ENCODE measurements around the gene IFRD1.

The IFRD1 gene

DNA sequence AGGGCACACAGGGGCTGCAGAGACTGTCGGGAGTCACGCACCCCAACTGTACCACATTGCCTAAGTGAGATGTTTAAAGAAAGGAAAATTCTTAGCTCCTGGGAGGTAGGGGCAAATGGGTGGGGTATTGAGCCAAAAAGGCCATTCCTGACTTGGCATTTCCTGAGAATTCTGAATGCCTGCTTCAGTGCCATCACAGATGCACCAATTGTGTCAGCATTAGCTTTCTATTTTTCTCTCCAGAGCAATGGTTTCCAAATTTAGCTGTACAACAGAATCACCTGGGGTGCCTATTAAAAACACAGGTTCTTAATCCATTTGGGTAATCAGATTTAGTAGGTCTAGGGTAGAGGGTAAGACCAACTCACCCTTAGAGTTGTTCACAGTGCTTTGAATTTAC lies 73.6 kb downstream of the IFRD1 start:
- DNase-seq = no peak

All from NCI-H748 treated with DMSO at 0.1 percent for 48 hours (cell line).